ENCODE results near the gene ATG2A. TPM values are rescaled to one million over a fixed set of nuclear protein-coding genes. Genes with fewer than 3 reads are reported as not detected.
A peak's percentile ranks its signal among the peaks of the same experiment; 100 is the strongest.

The ATG2A gene
- total and polyA plus RNA-seq, 9 of the 15 experiments (the other 6 are each of a cell fraction or from before 2014, with no cell fraction given), result 0.25 to 45.9 (median 5.2) TPM

GRCh38 chr11:64885367-64886286, 31.4 kb downstream of the ATG2A start (continued):
- no peak for TF ChIP-seq PBX2 (CRISPR knock-in tag; IDR thresholded peaks at IDR 0.05; ENCODE audit: low read depth)
- TF ChIP-seq PBX2 (tag; conservative IDR thresholded peaks at IDR 0.05; ENCODE audit: low read depth), result peak; percentile 84
- peak; percentile 47 for TF ChIP-seq KDM5B (IDR thresholded peaks at IDR 0.05; ENCODE audit: insufficient replicate concordance, low read depth, low read length)
- TF ChIP-seq PTRF (tag; IDR thresholded peaks at IDR 0.05), result no peak
- peak; percentile 89 for TF ChIP-seq DPF2 (IDR thresholded peaks at IDR 0.05)
- no peak for TF ChIP-seq EWSR1 (IDR thresholded peaks at IDR 0.05; ENCODE audit: borderline replicate concordance, low read depth, partially characterized antibody)
- TF ChIP-seq CCNT2 (IDR thresholded peaks at IDR 0.05; ENCODE audit: borderline replicate concordance, extremely low read depth, insufficient read length, low read depth, low read length), result peak; percentile 35
- peak in 1 of 2 experiments; percentile 72; a peak in 2 of 4 replicates for TF ChIP-seq TBL1XR1 (IDR thresholded peaks at IDR 0.05; ENCODE audit: low read length in 2 of 2)
- no peak for TF ChIP-seq ZNF277 (CRISPR knock-in tag; IDR thresholded peaks at IDR 0.05; ENCODE audit: borderline replicate concordance)
- TF ChIP-seq PHF8 (IDR thresholded peaks at IDR 0.05; ENCODE audit: borderline replicate concordance, low read length), result peak; percentile 27; the same call in 1 of the 2 replicates
- peak; percentile 34; the same call in 1 of the 2 replicates for TF ChIP-seq TCFL5 (CRISPR knock-in tag; conservative IDR thresholded peaks at IDR 0.05)
- peak in 1 of 3 experiments; percentile 58; a peak in 1 of 6 replicates for TF ChIP-seq ZBTB11 (CRISPR knock-in tag; IDR thresholded peaks at IDR 0.05)
- 0 out of 2 replicates have a peak, but pooled peaks have one; percentile 17 for TF ChIP-seq ZNF41 (CRISPR knock-in tag; conservative IDR thresholded peaks at IDR 0.05)

Data from K562 (cell line).